Aorta (tissue), 5 donors: Measurements from ENCODE around the gene LTB4R. TPM values are rescaled to one million over a fixed set of nuclear protein-coding genes. Genes with fewer than 3 reads are reported as not detected.
A peak's percentile ranks its signal among the peaks of the same experiment; 100 is the strongest.

Source experiments
- ATAC-seq: fragments of 200-7000 bp; cut with Tn5 transposase; one replicate; pipeline ENCODE4 v1.9.1; 2022; ENCODE audit warnings: moderate library complexity; ENCODE audit not compliant: low FRiP score
- DNase-seq, 2 donors: peaks; one replicate each; pipeline ENCODE4 v3.0.0-alpha.2; 2020
- H3K27ac ChIP-seq, 2 donors: one replicate each; pipeline ENCODE4 v1.5.1; 2013; ENCODE audit warnings: low read length in 2 of 2, mild to moderate bottlenecking in 2 of 2, moderate library complexity in 2 of 2, control low read depth in 1 of 2, inconsistent platforms in 1 of 2, low read depth in 1 of 2
- H3K27me3 ChIP-seq, 2 donors: one replicate each; pipeline ENCODE4 v1.6.1; 2013; ENCODE audit warnings: control low read depth in 1 of 2, low read length in 1 of 2, mild to moderate bottlenecking in 1 of 2, moderate library complexity in 1 of 2; ENCODE audit not compliant: insufficient read depth in 2 of 2, control insufficient read depth in 1 of 2
- H3K36me3 ChIP-seq, 2 donors: one replicate each; pipeline ENCODE4 v1.6.1; 2013; ENCODE audit warnings: control low read depth in 1 of 2, low read length in 1 of 2, mild to moderate bottlenecking in 1 of 2; ENCODE audit not compliant: insufficient read depth in 2 of 2, control insufficient read depth in 1 of 2
- H3K4me1 ChIP-seq, 2 donors: one replicate each; pipeline ENCODE4 v1.6.1; 2013; ENCODE audit warnings: low read length in 2 of 2, control low read depth in 1 of 2, mild to moderate bottlenecking in 1 of 2, moderate library complexity in 1 of 2; ENCODE audit not compliant: insufficient read depth in 2 of 2, control insufficient read depth in 1 of 2
- H3K4me3 ChIP-seq, 2 donors: one replicate each; pipeline ENCODE4 v1.5.1; 2013; ENCODE audit warnings: low read length in 2 of 2, control low read depth in 1 of 2, mild to moderate bottlenecking in 1 of 2
- H3K9me3 ChIP-seq: one replicate; pipeline ENCODE4 v1.6.1; 2013; ENCODE audit warnings: mild to moderate bottlenecking, low read length; ENCODE audit not compliant: control insufficient read depth
- WGBS, 2 donors: extraction: QIAGEN DNeasy Blood & Tissue Kit; methylation state at CpG; one replicate each; pipeline ENCODE4 v1.1.7; 2013; 5-methylcytosine and 5-hydroxymethylcytosine counted together
- intact Hi-C, 2 donors: fragments of 100-400 bp; cut with DNase I; formaldehyde crosslinking; loops; one replicate each; pipeline versions ENCODE4 v1.14.2 to v1.15.0; 2022
- polyA plus RNA-seq, 2 donors: library from polyadenylated mRNA; stranded (reverse); fragments of 200-250 nt; gene quantifications; one replicate each; pipeline ENCODE4 v1.2.3, GENCODE V29; 2013
- total RNA-seq, 2 donors: library from RNA; stranded (reverse); fragmentation: NEBNext Ultra II Directional; extraction: Animal tissue kit (Norgen Biotek cat#: 25700); gene quantifications; one replicate each; pipeline ENCODE4 v1.2.1, GENCODE V29; 2021
- donor health status: healthy with polysubstance abuse.
- donor health status: Bipolar disorder and iron deficiency.
- donor health status: DM: no; HTN: no; CAD: no.
- donor health status: DM: no; HTN: no; CAD: no.
- donor health status: DM: yes; HTN: yes; CAD: no.

LTB4R gene
- total and polyA plus RNA-seq, 4 donors = 2.9 to 8.2 (median 6.1) TPM

- Histone ChIP-seq H3K36me3 (no peaks in the 10 kb centered on the region), H3K27me3 (no peaks in the 10 kb centered on the region), H3K4me3 (peak overlapping the region in 1 of 2 donors; percentile 30), H3K27ac (peak overlapping the region; percentile 64 to 94), H3K9me3 (no peaks in the 10 kb centered on the region), H3K4me1 (no peaks in the 10 kb centered on the region)
- intact Hi-C loops = loop anchor here (1.0 to 2.0 kb wide), 4 partner anchors 64 to 219 kb away; partner anchors contain the start of genes PSME2 (in 1 of the 2) and RNF31 (in 1 of the 2)
- 2% methylated on average over 28 of the region's 28 CpGs for WGBS, 2 donors
- DNase-seq = peak; percentile 92 to 95
- ATAC-seq = peak; percentile 74
Observed at GRCh38 chr14:24365600-24366412, 54.5 kb downstream of the LTB4R start.

GRCh38 chr14:24366413-24366720, 55.1 kb downstream of the LTB4R start:
- no peaks in the 10 kb centered on the region for H3K36me3 ChIP-seq
- intact Hi-C loops = loop anchor here in 1 of 2 donors (1.0 to 2.0 kb wide), 3 partner anchors 64 to 220 kb away; partner anchors contain the start of genes PSME2 and RNF31
- peak overlapping the region; percentile 64 to 94 for H3K27ac ChIP-seq
- no peaks in the 10 kb centered on the region for H3K9me3 ChIP-seq
- H3K4me1 ChIP-seq = no peaks in the 10 kb centered on the region
- no peak overlapping the region for H3K4me3 ChIP-seq
- DNase-seq (no peak), ATAC-seq (no peak)
- WGBS, 2 donors = 0 to 1% methylated on average over 15 to 16 of the region's 16 CpGs
- H3K27me3 ChIP-seq = no peaks in the 10 kb centered on the region

- Histone ChIP-seq H3K9me3 (no peaks in the 10 kb centered on the region), H3K36me3 (no peaks in the 10 kb centered on the region), H3K4me1 (no peaks in the 10 kb centered on the region), H3K27ac (peak overlapping the region; percentile 73 to 90), H3K4me3 (peak overlapping the region; percentile 22 to 24), H3K27me3 (no peaks in the 10 kb centered on the region)
- intact Hi-C loops = loop anchor here in 1 of 2 donors (1.0 to 2.0 kb wide), 3 partner anchors 63 to 220 kb away; partner anchors contain the start of genes PSME2 and RNF31
- 0 to 1% methylated on average over 39 to 40 of the region's 40 CpGs for WGBS, 2 donors
- DNase-seq = peak; percentile 94 to 98
- ATAC-seq = peak; percentile 93
Observed at GRCh38 chr14:24366721-24367513, 55.6 kb downstream of the LTB4R start.

Other genes starting within 250 kb of the LTB4R start
Only the 30 nearest of the 33 such genes appear.
- 10 to 100 TPM; 35.5 to 39.6 TPM for gene DCAF11, start 196.7 kb upstream of the LTB4R start, total RNA-seq
- gene DCAF11, start 196.7 kb upstream of the LTB4R start, polyA plus RNA-seq = 10 to 100 TPM; 37.3 to 41.8 TPM
- gene NRL, start 196.6 kb upstream of the LTB4R start, total RNA-seq = 1 to 10 TPM; 1.1 to 1.4 TPM
- 1 to 10 TPM in 1 of 2 donors, under 1 TPM in 1; 0.63 to 1.3 TPM for gene NRL, start 196.6 kb upstream of the LTB4R start, polyA plus RNA-seq
- under 1 TPM; 0.71 to 0.75 TPM for gene FITM1, start 180.8 kb upstream of the LTB4R start, total RNA-seq
- under 1 TPM in 1 of 2 donors, not detected in 1; 0.56 TPM for gene FITM1, start 180.8 kb upstream of the LTB4R start, polyA plus RNA-seq
- 100 to 1,000 TPM; 112 to 125 TPM for gene PSME1, start 175.3 kb upstream of the LTB4R start, total RNA-seq
- gene PSME1, start 175.3 kb upstream of the LTB4R start, polyA plus RNA-seq = 100 to 1,000 TPM; 206 to 210 TPM
- 10 to 100 TPM; 12.8 to 15.3 TPM for gene EMC9, start 169.9 kb upstream of the LTB4R start, total RNA-seq
- 10 to 100 TPM; 18.3 to 41.9 TPM for gene EMC9, start 169.9 kb upstream of the LTB4R start, polyA plus RNA-seq
- 10 to 100 TPM; 86.1 to 93.6 TPM for gene PSME2, start 164.9 kb upstream of the LTB4R start, total RNA-seq
- 100 to 1,000 TPM; 142 to 261 TPM for gene PSME2, start 164.9 kb upstream of the LTB4R start, polyA plus RNA-seq
- gene RNF31, start 164.0 kb upstream of the LTB4R start, total RNA-seq = 10 to 100 TPM; 51.6 to 61.1 TPM
- gene RNF31, start 164.0 kb upstream of the LTB4R start, polyA plus RNA-seq = 100 to 1,000 TPM in 1 of 2 donors, 1 to 10 TPM in 1; 9.1 to 167 TPM
- gene IRF9, start 150.2 kb upstream of the LTB4R start, total RNA-seq = 100 to 1,000 TPM; 113 to 117 TPM
- 100 to 1,000 TPM in 1 of 2 donors, 10 to 100 TPM in 1; 56.0 to 111 TPM for gene IRF9, start 150.2 kb upstream of the LTB4R start, polyA plus RNA-seq
- gene REC8, start 139.4 kb upstream of the LTB4R start, total RNA-seq = 10 to 100 TPM; 13.2 to 18.1 TPM
- 1 to 10 TPM; 2.4 to 8.2 TPM for gene REC8, start 139.4 kb upstream of the LTB4R start, polyA plus RNA-seq
- 10 to 100 TPM; 23.4 to 29.3 TPM for gene IPO4, start 122.7 kb upstream of the LTB4R start, total RNA-seq
- gene IPO4, start 122.7 kb upstream of the LTB4R start, polyA plus RNA-seq = 10 to 100 TPM in 1 of 2 donors, 1 to 10 TPM in 1; 3.4 to 11.6 TPM
- 10 to 100 TPM; 35.3 to 37.3 TPM for gene TM9SF1, start 116.1 kb upstream of the LTB4R start, total RNA-seq
- gene TM9SF1, start 116.1 kb upstream of the LTB4R start, polyA plus RNA-seq = 10 to 100 TPM; 15.8 to 35.0 TPM
- under 1 TPM in 1 of 2 donors, not detected in 1; 0.39 TPM for gene TSSK4, start 105.8 kb upstream of the LTB4R start, total RNA-seq
- gene TSSK4, start 105.8 kb upstream of the LTB4R start, polyA plus RNA-seq = not detected
- 10 to 100 TPM; 38.3 to 45.8 TPM for gene CHMP4A, start 98.0 kb upstream of the LTB4R start, total RNA-seq
- 100 to 1,000 TPM; 130 to 179 TPM for gene CHMP4A, start 98.0 kb upstream of the LTB4R start, polyA plus RNA-seq
- gene MDP1, start 95.4 kb upstream of the LTB4R start, total RNA-seq = 10 to 100 TPM; 15.2 to 19.5 TPM
- gene MDP1, start 95.4 kb upstream of the LTB4R start, polyA plus RNA-seq = 10 to 100 TPM; 38.7 to 49.6 TPM
- 100 to 1,000 TPM; 122 to 123 TPM for gene NEDD8, start 79.1 kb upstream of the LTB4R start, total RNA-seq
- gene NEDD8, start 79.1 kb upstream of the LTB4R start, polyA plus RNA-seq = 100 to 1,000 TPM; 222 to 345 TPM
- gene GMPR2, start 78.6 kb upstream of the LTB4R start, total RNA-seq = 10 to 100 TPM; 44.6 to 59.1 TPM
- 10 to 100 TPM; 55.2 to 66.6 TPM for gene GMPR2, start 78.6 kb upstream of the LTB4R start, polyA plus RNA-seq
- 10 to 100 TPM; 78.3 to 79.2 TPM for gene TINF2, start 68.9 kb upstream of the LTB4R start, total RNA-seq
- 10 to 100 TPM; 40.9 to 48.0 TPM for gene TINF2, start 68.9 kb upstream of the LTB4R start, polyA plus RNA-seq
- 1 to 10 TPM in 1 of 2 donors, under 1 TPM in 1; 0.52 to 5.7 TPM for gene TGM1, start 48.3 kb upstream of the LTB4R start, total RNA-seq
- 1 to 10 TPM in 1 of 2 donors, under 1 TPM in 1; 0.88 to 1.3 TPM for gene TGM1, start 48.3 kb upstream of the LTB4R start, polyA plus RNA-seq
- 10 to 100 TPM; 17.1 to 26.1 TPM for gene RABGGTA, start 39.9 kb upstream of the LTB4R start, total RNA-seq
- 10 to 100 TPM; 19.0 to 40.0 TPM for gene RABGGTA, start 39.9 kb upstream of the LTB4R start, polyA plus RNA-seq
- 10 to 100 TPM; 21.2 to 27.3 TPM for gene DHRS1, start 11.7 kb upstream of the LTB4R start, total RNA-seq
- 10 to 100 TPM; 29.6 to 33.2 TPM for gene DHRS1, start 11.7 kb upstream of the LTB4R start, polyA plus RNA-seq
- 10 to 100 TPM; 17.8 to 19.9 TPM for gene NOP9, start 11.7 kb upstream of the LTB4R start, total RNA-seq
- gene NOP9, start 11.7 kb upstream of the LTB4R start, polyA plus RNA-seq = 10 to 100 TPM in 1 of 2 donors, 1 to 10 TPM in 1; 7.9 to 10.8 TPM
- gene CIDEB, start 3.5 kb upstream of the LTB4R start, total RNA-seq = 10 to 100 TPM; 12.2 to 13.9 TPM
- 10 to 100 TPM in 1 of 2 donors, 1 to 10 TPM in 1; 3.3 to 17.2 TPM for gene CIDEB, start 3.5 kb upstream of the LTB4R start, polyA plus RNA-seq
- gene LTB4R2, start 1.4 kb upstream of the LTB4R start, total RNA-seq = 1 to 10 TPM; 3.7 to 5.5 TPM
- under 1 TPM; 0.38 to 0.95 TPM for gene LTB4R2, start 1.4 kb upstream of the LTB4R start, polyA plus RNA-seq
- 100 to 1,000 TPM in 1 of 2 donors, 10 to 100 TPM in 1; 45.7 to 111 TPM for gene ADCY4, start 23.6 kb downstream of the LTB4R start, total RNA-seq
- 1 to 10 TPM in 1 of 2 donors, under 1 TPM in 1; 0.25 to 6.1 TPM for gene ADCY4, start 23.6 kb downstream of the LTB4R start, polyA plus RNA-seq
- 10 to 100 TPM in 1 of 2 donors, 1 to 10 TPM in 1; 8.0 to 15.8 TPM for gene RIPK3, start 28.5 kb downstream of the LTB4R start, total RNA-seq
- gene RIPK3, start 28.5 kb downstream of the LTB4R start, polyA plus RNA-seq = 1 to 10 TPM; 4.0 to 6.1 TPM
- 100 to 1,000 TPM in 1 of 2 donors, 10 to 100 TPM in 1; 85.5 to 121 TPM for gene NFATC4, start 56.7 kb downstream of the LTB4R start, total RNA-seq
- 100 to 1,000 TPM in 1 of 2 donors, 10 to 100 TPM in 1; 23.0 to 572 TPM for gene NFATC4, start 56.7 kb downstream of the LTB4R start, polyA plus RNA-seq
- gene NYNRIN, start 87.5 kb downstream of the LTB4R start, total RNA-seq = 10 to 100 TPM; 11.2 to 31.6 TPM
- gene NYNRIN, start 87.5 kb downstream of the LTB4R start, polyA plus RNA-seq = 1 to 10 TPM; 1.8 to 5.2 TPM
- 10 to 100 TPM in 1 of 2 donors, 1 to 10 TPM in 1; 4.3 to 10.2 TPM for gene CBLN3, start 118.2 kb downstream of the LTB4R start, total RNA-seq
- gene CBLN3, start 118.2 kb downstream of the LTB4R start, polyA plus RNA-seq = 1 to 10 TPM; 1.3 to 5.6 TPM
- 10 to 100 TPM; 49.9 to 64.9 TPM for gene KHNYN, start 118.5 kb downstream of the LTB4R start, total RNA-seq
- 10 to 100 TPM; 15.2 to 34.7 TPM for gene KHNYN, start 118.5 kb downstream of the LTB4R start, polyA plus RNA-seq
- gene SDR39U1, start 131.3 kb downstream of the LTB4R start, total RNA-seq = 10 to 100 TPM; 46.0 to 62.3 TPM
- 100 to 1,000 TPM in 1 of 2 donors, 10 to 100 TPM in 1; 24.0 to 163 TPM for gene SDR39U1, start 131.3 kb downstream of the LTB4R start, polyA plus RNA-seq